T-cell (primary cell): ENCODE results near the gene ASPSCR1. TPM values are rescaled to one million over a fixed set of nuclear protein-coding genes. Genes with fewer than 3 reads are reported as not detected.

Experiments
- ATAC-seq, 4 experiments: fragments of 200-7000 bp in 3 of 4; fragments of 150-1000 bp in 1 of 4; cut with Tn5 transposase; replicated peaks in 1 of 4; 1 replicate in 3 of 4; 2 replicates in 1 of 4; pipeline ENCODE4 v1.10.0; 2021; ENCODE audit warnings: moderate library complexity in 3 of 4, mild to moderate bottlenecking in 2 of 4, moderate number of reproducible peaks in 1 of 4
- CTCF ChIA-PET, 2 donors: fragments of 300-600 bp; sonication (Branson Sonifier 250); formaldehyde crosslinking; loops; one replicate each; lab custom pipeline; 2022; ENCODE audit warnings: antibody characterized with exemption in 2 of 2; lab: Charles Lee
- POLR2A ChIA-PET, 2 donors: fragments of 300-600 bp; sonication (Branson Sonifier 250); formaldehyde crosslinking; loops; one replicate each; lab custom pipeline; 2022; ENCODE audit warnings: antibody characterized with exemption in 2 of 2; lab: Charles Lee
- DNase-seq, 35 experiments: peaks; one replicate each; pipeline versions ENCODE4 v3.0.0 to v3.0.0-alpha.2; 2013 to 2023
- H3K27ac ChIP-seq: one replicate; pipeline ENCODE4 v1.5.1; 2013; ENCODE audit warnings: low read length
- H3K27me3 ChIP-seq, 2 experiments: replicated peaks in 1 of 2; 1 replicate in 1 of 2; 2 replicates in 1 of 2; pipeline versions ENCODE4 v1.6.1 to v1.7.0; 2013; ENCODE audit warnings: low read length in 1 of 2, mixed read lengths in 1 of 2; ENCODE audit not compliant: control insufficient read depth in 2 of 2, insufficient read depth in 2 of 2; ENCODE audit errors: extremely low read depth in 1 of 2
- H3K36me3 ChIP-seq, 2 donors: 1 replicate in 1 of 2; 2 replicates in 1 of 2; pipeline versions ENCODE4 v1.6.1 to v1.7.0; 2013; ENCODE audit warnings: low read length in 1 of 2; ENCODE audit not compliant: control insufficient read depth in 2 of 2, insufficient read depth in 1 of 2; ENCODE audit errors: extremely low read depth in 1 of 2
- H3K4me1 ChIP-seq, 2 experiments: 1 replicate in 1 of 2; 2 replicates in 1 of 2; pipeline versions ENCODE4 v1.6.1 to v1.7.0; 2013; ENCODE audit warnings: low read length in 2 of 2, mixed read lengths in 1 of 2; ENCODE audit not compliant: insufficient read depth in 2 of 2, control insufficient read depth in 1 of 2; ENCODE audit errors: extremely low read depth in 1 of 2
- H3K4me3 ChIP-seq, 2 donors: 1 replicate in 1 of 2; 2 replicates in 1 of 2; pipeline versions ENCODE4 v1.5.1 to v1.7.0; 2013; ENCODE audit warnings: mild to moderate bottlenecking in 2 of 2, low read length in 1 of 2, moderate library complexity in 1 of 2; ENCODE audit not compliant: control insufficient read depth in 1 of 2; ENCODE audit errors: extremely low read depth in 1 of 2
- H3K9me3 ChIP-seq: 2 replicates; pipeline ENCODE4 v1.7.0; 2013
- H3K27ac Mint-ChIP-seq, 2 donors: one replicate each; pipeline ENCODE4 v1.8.0; 2020 to 2021; ENCODE audit warnings: mild to moderate bottlenecking in 2 of 2, mixed read lengths in 2 of 2
- H3K27me3 Mint-ChIP-seq, 2 donors: one replicate each; pipeline ENCODE4 v1.8.0; 2021 to 2022; ENCODE audit warnings: mixed read lengths in 2 of 2
- H3K36me3 Mint-ChIP-seq: one replicate; pipeline ENCODE4 v1.8.0; 2021; ENCODE audit warnings: mixed read lengths
- H3K4me1 Mint-ChIP-seq, 3 donors: one replicate each; pipeline ENCODE4 v1.8.0; 2020 to 2022; ENCODE audit warnings: mixed read lengths in 3 of 3, mild to moderate bottlenecking in 1 of 3
- H3K4me3 Mint-ChIP-seq, 3 donors: one replicate each; pipeline ENCODE4 v1.8.0; 2020 to 2022; ENCODE audit warnings: mild to moderate bottlenecking in 3 of 3, mixed read lengths in 3 of 3, moderate library complexity in 3 of 3
- H3K9me3 Mint-ChIP-seq, 3 donors: one replicate each; pipeline ENCODE4 v1.8.0; 2020 to 2022; ENCODE audit warnings: mixed read lengths in 3 of 3
- WGBS: methylation state at CpG from one replicate; pipeline ENCODE4 v1.1.5; 2013; ENCODE audit warnings: missing lambda C conversion rate; ENCODE audit not compliant: insufficient coverage; 5-methylcytosine and 5-hydroxymethylcytosine counted together
- total RNA-seq, 35 experiments: library from RNA in 6 of 35; stranded (reverse) in 6 of 35; fragments of 120-200 nt in 1 of 35; gene quantifications; one replicate each; pipeline versions ENCODE4 v1.2.1 to v1.2.4 and lab custom pipeline; 2013 to 2026

Gene ASPSCR1
- total RNA-seq, 5 donors from 2014 or later (not counting 1 experiment from before 2014, with no cell fraction given) = 34.6 to 49.7 (median 44.9) TPM

DNA sequence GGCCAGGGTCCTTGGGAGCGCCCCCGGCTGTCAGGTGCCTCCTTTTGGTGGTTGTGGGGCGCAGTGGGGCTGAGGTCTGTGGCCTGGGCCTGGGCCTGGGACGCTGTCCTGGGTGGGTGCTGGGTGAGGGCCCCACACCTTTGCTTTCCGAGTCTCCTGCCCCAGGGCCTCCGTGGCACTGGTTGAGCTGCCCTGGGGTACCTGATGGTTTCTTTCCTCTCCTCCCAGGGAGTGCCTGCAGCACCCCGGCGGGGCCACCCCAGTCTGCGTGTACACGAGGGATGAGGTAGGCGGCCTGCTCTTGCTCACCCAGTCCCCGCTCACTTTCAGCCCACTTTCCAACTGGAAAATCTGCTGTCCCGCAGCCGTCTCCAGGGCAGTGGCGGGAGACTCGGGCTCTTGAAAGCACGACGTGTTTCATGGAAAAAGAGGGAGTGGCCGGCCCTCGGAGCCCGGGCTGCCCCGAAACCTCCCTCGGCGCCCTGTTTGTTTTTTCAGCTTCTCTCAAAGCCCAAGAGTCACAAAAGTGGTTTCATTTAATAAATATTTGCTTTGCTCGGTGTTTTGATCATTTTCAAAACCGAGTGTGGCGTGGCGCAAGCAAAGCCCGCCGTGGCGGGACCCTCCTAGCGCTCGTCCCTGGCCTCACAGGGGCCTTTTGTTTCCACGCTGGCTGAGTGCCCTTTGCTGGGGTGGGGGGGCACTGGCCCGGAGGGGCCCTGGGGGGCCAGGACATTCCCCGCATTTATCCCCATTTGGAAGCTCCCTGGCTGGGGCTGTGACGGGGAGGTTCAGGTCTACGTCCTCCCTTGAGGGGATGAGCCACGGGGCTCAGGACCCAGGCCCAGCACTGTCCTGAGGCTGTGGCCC lies 17.4 kb downstream of the ASPSCR1 start:
- no peaks in the 10 kb centered on the region for H3K27me3 Mint-ChIP-seq
- Histone ChIP-seq H3K27me3 (no peaks in the 10 kb centered on the region), H3K4me3 (no peak overlapping the region), H3K9me3 (no peaks in the 10 kb centered on the region), H3K36me3 (peaks cover 0 to 5% of the 10 kb centered on the region in 2 donors), H3K4me1 (no peaks in the 10 kb centered on the region), H3K27ac (no peak overlapping the region)
- peaks cover 8% of the 10 kb centered on the region for H3K36me3 Mint-ChIP-seq
- H3K9me3 Mint-ChIP-seq = no peaks in the 10 kb centered on the region
- ATAC-seq = no peak
- WGBS = 96% methylated on average over 26 of the region's 39 CpGs
- ChIA-PET CTCF (no interaction called here), POLR2A (no interaction called here)
- H3K27ac Mint-ChIP-seq = no peak overlapping the region
- DNase-seq = no peak
- H3K4me3 Mint-ChIP-seq = no peak overlapping the region
- peaks cover 4 to 6% (median 4%) of the 10 kb centered on the region in 3 donors for H3K4me1 Mint-ChIP-seq

DNA sequence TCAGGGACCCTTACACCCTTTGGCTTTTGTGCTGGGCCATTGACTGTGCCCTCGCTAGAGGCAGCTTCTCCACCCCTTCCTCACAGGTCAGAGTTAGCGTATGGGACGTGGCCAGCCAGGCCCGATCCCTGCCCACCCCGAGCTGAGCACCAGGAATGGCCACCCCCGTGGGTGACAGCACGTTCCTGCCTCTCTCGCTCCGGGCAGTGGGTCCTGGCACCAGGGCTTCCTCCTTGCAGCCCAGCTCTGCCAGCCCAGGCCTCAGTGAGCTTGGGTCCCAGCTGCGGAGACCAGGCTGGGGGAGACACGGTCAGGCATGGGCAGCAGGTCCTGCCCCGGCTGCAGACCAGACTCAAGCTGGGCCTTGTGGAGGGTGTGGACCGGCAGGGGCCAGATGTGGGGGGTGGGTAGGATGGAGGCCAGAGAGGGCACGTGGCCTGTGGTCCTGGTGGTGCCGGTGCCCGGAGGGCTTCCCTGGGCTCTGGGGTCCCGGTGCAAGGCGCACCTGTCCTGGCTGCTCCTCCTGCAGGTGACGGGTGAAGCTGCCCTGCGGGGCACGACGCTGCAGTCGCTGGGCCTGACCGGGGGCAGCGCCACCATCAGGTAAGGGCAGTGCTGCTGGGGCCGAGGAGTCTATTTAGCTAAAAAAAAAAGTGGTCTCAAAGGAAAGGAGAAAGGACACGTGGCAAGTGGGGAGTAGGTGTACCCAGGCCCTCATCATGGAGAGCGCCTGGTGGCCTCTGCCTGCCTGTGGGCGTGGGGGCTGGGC lies 18.2 kb downstream of the ASPSCR1 start:
- no peaks in the 10 kb centered on the region for H3K9me3 Mint-ChIP-seq
- no peak overlapping the region for H3K4me3 Mint-ChIP-seq

DNA sequence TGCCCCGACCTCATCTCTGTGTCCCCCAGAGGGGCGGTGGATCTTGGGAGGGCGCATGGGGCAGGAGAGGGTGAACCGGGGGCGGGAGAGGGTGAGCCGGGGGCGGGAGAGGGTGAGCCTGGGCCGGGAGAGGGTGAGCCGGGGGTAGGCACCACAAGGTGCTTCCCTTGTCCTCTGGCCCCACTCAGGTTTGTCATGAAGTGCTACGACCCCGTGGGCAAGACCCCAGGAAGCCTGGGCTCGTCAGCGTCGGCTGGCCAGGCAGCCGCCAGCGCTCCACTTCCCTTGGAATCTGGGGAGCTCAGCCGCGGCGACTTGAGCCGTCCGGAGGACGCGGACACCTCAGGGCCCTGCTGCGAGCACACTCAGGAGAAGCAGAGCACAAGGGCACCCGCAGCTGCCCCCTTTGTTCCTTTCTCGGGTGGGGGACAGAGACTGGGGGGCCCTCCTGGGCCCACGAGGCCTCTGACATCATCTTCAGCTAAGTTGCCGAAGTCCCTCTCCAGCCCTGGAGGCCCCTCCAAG lies 18.9 kb downstream of the ASPSCR1 start:
- WGBS = 94% methylated on average over 27 of the region's 28 CpGs

More for the DNA sequence above, 18.2 kb downstream of the ASPSCR1 start:
- ChIA-PET POLR2A (no interaction called here), CTCF (no interaction called here)
- Histone ChIP-seq H3K36me3 (peaks cover 0 to 5% of the 10 kb centered on the region in 2 donors), H3K27me3 (no peaks in the 10 kb centered on the region), H3K9me3 (no peaks in the 10 kb centered on the region), H3K4me3 (no peak overlapping the region), H3K4me1 (no peaks in the 10 kb centered on the region), H3K27ac (no peak overlapping the region)
- Mint-ChIP-seq H3K4me1 (peaks cover 2% of the 10 kb centered on the region in 3 donors), H3K27ac (no peak overlapping the region), H3K27me3 (no peaks in the 10 kb centered on the region), H3K36me3 (peaks cover 5% of the 10 kb centered on the region)
- ATAC-seq (no peak), DNase-seq (no peak)
- 94% methylated on average over 28 of the region's 29 CpGs for WGBS

DNA sequence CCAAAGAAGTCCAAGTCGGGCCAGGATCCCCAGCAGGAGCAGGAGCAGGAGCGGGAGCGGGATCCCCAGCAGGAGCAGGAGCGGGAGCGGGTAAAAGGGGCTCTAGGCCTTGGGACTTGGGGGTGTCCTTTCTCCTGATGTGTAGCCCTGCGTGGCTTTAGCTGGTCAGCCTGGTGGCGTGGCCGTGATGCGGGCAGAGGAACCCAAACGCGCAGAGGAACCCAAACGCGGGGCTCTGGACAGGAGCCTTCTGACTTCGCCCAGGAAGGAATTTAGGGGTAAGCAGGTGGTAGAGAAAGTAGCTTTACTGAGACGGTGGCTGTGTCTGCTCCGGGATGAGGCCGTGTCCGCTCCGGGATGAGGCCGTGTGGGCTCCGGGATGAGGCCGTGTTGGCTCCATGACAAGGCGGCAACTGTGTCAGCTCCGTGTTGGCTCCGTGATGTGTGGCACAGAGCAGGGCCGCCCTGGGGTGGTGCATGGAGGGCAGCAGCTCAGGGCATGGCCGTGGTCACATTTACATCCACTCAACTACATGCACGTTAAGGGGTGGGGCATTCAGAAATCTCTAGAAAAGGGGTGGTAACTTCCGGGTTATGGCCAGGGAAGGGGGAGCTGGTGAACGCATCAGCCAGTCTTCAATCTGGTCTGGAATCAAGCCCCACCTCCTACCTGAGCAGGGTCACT lies 19.5 kb downstream of the ASPSCR1 start:
- POLR2A ChIA-PET = interaction anchor here in 1 of 2 donors (0.6 kb wide), 1 partner anchor 26 kb away, joined by 3 read pairs; the partner anchor contains the start of gene CENPX
- no peak overlapping the region for H3K4me3 Mint-ChIP-seq

More for the DNA sequence above, 18.9 kb downstream of the ASPSCR1 start:
- no peak overlapping the region for H3K27ac ChIP-seq
- H3K36me3 ChIP-seq = peaks cover 0 to 5% of the 10 kb centered on the region in 2 donors
- no peak overlapping the region for H3K4me3 ChIP-seq
- no peak overlapping the region for H3K27ac Mint-ChIP-seq
- no peak for ATAC-seq
- peaks cover 3% of the 10 kb centered on the region for H3K36me3 Mint-ChIP-seq
- CTCF ChIA-PET = no interaction called here
- POLR2A ChIA-PET = no interaction called here
- H3K4me1 Mint-ChIP-seq = no peaks in the 10 kb centered on the region
- no peaks in the 10 kb centered on the region for H3K9me3 Mint-ChIP-seq
- H3K4me1 ChIP-seq = no peaks in the 10 kb centered on the region
- no peak for DNase-seq
- no peaks in the 10 kb centered on the region for H3K9me3 ChIP-seq
- H3K27me3 ChIP-seq = no peaks in the 10 kb centered on the region
- H3K27me3 Mint-ChIP-seq = no peaks in the 10 kb centered on the region
- no peak overlapping the region for H3K4me3 Mint-ChIP-seq

DNA sequence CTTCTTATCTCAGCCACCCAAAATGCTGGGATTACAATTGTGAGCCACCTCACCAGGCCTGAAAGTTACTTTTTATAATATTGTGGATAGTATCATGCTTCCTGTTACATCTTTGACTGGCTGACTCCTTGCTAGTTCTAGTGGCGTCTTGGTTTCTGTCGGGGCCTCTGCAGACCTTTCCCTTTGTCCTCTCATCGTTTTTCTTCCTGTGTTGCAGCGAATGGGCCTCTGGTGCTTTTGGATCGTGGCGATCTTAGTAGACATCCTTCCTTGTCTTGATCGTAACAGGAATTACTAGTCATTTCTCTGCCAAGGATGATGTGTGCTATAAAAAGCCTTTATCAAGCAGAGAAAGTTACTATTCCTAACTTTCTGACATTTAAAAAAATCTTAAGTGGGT lies 20.8 kb downstream of the ASPSCR1 start:
- H3K4me3 ChIP-seq = no peak overlapping the region
- DNase-seq = no peak
- H3K9me3 ChIP-seq = no peaks in the 10 kb centered on the region
- H3K4me1 ChIP-seq = no peaks in the 10 kb centered on the region
- peaks cover 3% of the 10 kb centered on the region for H3K36me3 Mint-ChIP-seq
- no peaks in the 10 kb centered on the region for H3K27me3 ChIP-seq
- ChIA-PET CTCF (no interaction called here), POLR2A (no interaction called here)
- no peak overlapping the region for H3K4me3 Mint-ChIP-seq
- H3K4me1 Mint-ChIP-seq = no peaks in the 10 kb centered on the region
- no peak overlapping the region for H3K27ac Mint-ChIP-seq
- 100% methylated on average over 4 of the region's 7 CpGs for WGBS
- H3K36me3 ChIP-seq = peaks cover 0 to 5% of the 10 kb centered on the region in 2 donors
- no peaks in the 10 kb centered on the region for H3K9me3 Mint-ChIP-seq
- H3K27me3 Mint-ChIP-seq = no peaks in the 10 kb centered on the region
- no peak for ATAC-seq
- H3K27ac ChIP-seq = no peak overlapping the region

More for the DNA sequence above, 19.5 kb downstream of the ASPSCR1 start:
- no peak overlapping the region for H3K27ac ChIP-seq
- ATAC-seq = no peak
- 97% methylated on average over 22 of the region's 30 CpGs for WGBS
- peaks cover 0 to 5% of the 10 kb centered on the region in 2 donors for H3K36me3 ChIP-seq
- H3K27me3 Mint-ChIP-seq = no peaks in the 10 kb centered on the region
- H3K4me3 ChIP-seq = no peak overlapping the region
- H3K9me3 Mint-ChIP-seq = no peaks in the 10 kb centered on the region
- no peaks in the 10 kb centered on the region for H3K4me1 ChIP-seq
- H3K27me3 ChIP-seq = no peaks in the 10 kb centered on the region
- no peak for DNase-seq
- H3K36me3 Mint-ChIP-seq = peaks cover 3% of the 10 kb centered on the region
- H3K4me1 Mint-ChIP-seq = no peaks in the 10 kb centered on the region
- H3K9me3 ChIP-seq = no peaks in the 10 kb centered on the region
- no peak overlapping the region for H3K27ac Mint-ChIP-seq
- CTCF ChIA-PET = interaction anchor here in 1 of 2 donors (0.7 kb wide), 1 partner anchor 701 kb away, joined by 3 read pairs; no protein-coding TSS in a partner anchor
